GM18517 (cell line): ENCODE data around the gene RUNDC3A.
"Not testable (repeated sequence)": the region's sequence is repeated elsewhere in the genome, so short reads cannot be mapped to it uniquely, and the experiment has no call there.

Experiments
- ATAC-seq: cut with Tn5 transposase; IDR thresholded peaks from one replicate; pipeline ENCODE4 v1.9.1; 2021; ENCODE audit warnings: mild to moderate bottlenecking, moderate library complexity; ENCODE audit not compliant: unreplicated experiment

The RUNDC3A gene

GRCh38 chr17:44340553-44340952, 32.2 kb downstream of the RUNDC3A start:
- not testable (repeated sequence) for ATAC-seq

- ATAC-seq = no peak
Measured at GRCh38 chr17:44343510-44344209, 35.3 kb downstream of the RUNDC3A start.

GRCh38 chr17:44344939-44345453, 36.6 kb downstream of the RUNDC3A start, which contains the start of gene GRN:
Gene GRN (plus strand): TSS chr17:44345302. CDS start chr17:44349165, 3,863 bp downstream.
- ATAC-seq = peak; percentile 55

- no peak for ATAC-seq
Measured at GRCh38 chr17:44345454-44346026, 37.1 kb downstream of the RUNDC3A start.

GRCh38 chr17:44346064-44346844, 37.9 kb downstream of the RUNDC3A start:
- no peak for ATAC-seq

- ATAC-seq = not testable (repeated sequence)
Measured at GRCh38 chr17:44347206-44348055, 39.0 kb downstream of the RUNDC3A start.

GRCh38 chr17:44348234-44348987, 40.0 kb downstream of the RUNDC3A start:
- no peak for ATAC-seq

- no peak for ATAC-seq
Measured at GRCh38 chr17:44348988-44349364, 40.6 kb downstream of the RUNDC3A start.

- no peak for ATAC-seq
Measured at GRCh38 chr17:44349553-44350070, 41.2 kb downstream of the RUNDC3A start.

GRCh38 chr17:44350733-44351226, 42.4 kb downstream of the RUNDC3A start:
- ATAC-seq = no peak

- no peak for ATAC-seq
Measured at GRCh38 chr17:44351464-44351863, 43.1 kb downstream of the RUNDC3A start.

- ATAC-seq = no peak
Measured at GRCh38 chr17:44351961-44352827, 43.8 kb downstream of the RUNDC3A start.

GRCh38 chr17:44352828-44353671, 44.6 kb downstream of the RUNDC3A start:
- ATAC-seq = no peak

GRCh38 chr17:44353672-44354331, 45.4 kb downstream of the RUNDC3A start:
- ATAC-seq = no peak

GRCh38 chr17:44354582-44355561, 46.5 kb downstream of the RUNDC3A start:
- ATAC-seq = no peak

GRCh38 chr17:44355642-44356099, 47.3 kb downstream of the RUNDC3A start:
- no peak for ATAC-seq
